Measurements from ENCODE around the gene WWOX. TPM values are rescaled to one million over a fixed set of nuclear protein-coding genes. Genes with fewer than 3 reads are reported as not detected.

Gene WWOX
- total and polyA plus RNA-seq, 2 of the 13 experiments (the other 11 are each of a cell fraction or from before 2014, with no cell fraction given), result 9.1 to 37.4 TPM

GRCh38 chr16:78473031-78473699, 373.7 kb downstream of the WWOX start (continued):
- TF ChIP-seq POLR2G (IDR thresholded peaks at IDR 0.05; ENCODE audit: low read depth, low read length), result no peak
- TF ChIP-seq ZMYM3 (CRISPR knock-in tag; IDR thresholded peaks at IDR 0.05), result peak; percentile 51; the same call in 1 of the 2 replicates
- no peak for TF ChIP-seq PAF1 (CRISPR knock-in tag; IDR thresholded peaks at IDR 0.05)
- TF ChIP-seq SOX6 (IDR thresholded peaks at IDR 0.05), result no peak
- 0 out of 2 replicates have a peak, but pooled peaks have one; percentile 14 for TF ChIP-seq SOX6 (CRISPR knock-in tag; IDR thresholded peaks at IDR 0.05)
- peak; percentile 5; the same call in 1 of the 2 replicates for TF ChIP-seq GATAD2A (CRISPR knock-in tag; IDR thresholded peaks at IDR 0.05)
- TF ChIP-seq ZNF564 (CRISPR knock-in tag; IDR thresholded peaks at IDR 0.05), result no peak
- TF ChIP-seq KDM6A (CRISPR knock-in tag; IDR thresholded peaks at IDR 0.05; ENCODE audit: low read depth), result no peak
- TF ChIP-seq MTA1 (CRISPR knock-in tag; IDR thresholded peaks at IDR 0.05; ENCODE audit: borderline replicate concordance), result no peak
- no peak for TF ChIP-seq MAFG (CRISPR knock-in tag; IDR thresholded peaks at IDR 0.05)
- TF ChIP-seq EP300 (IDR thresholded peaks at IDR 0.05; ENCODE audit: low read depth in 2 of 2, low read length in 2 of 2), result peak in 1 of 2 experiments; percentile 21; a peak in 1 of 4 replicates
- no peak for TF ChIP-seq EP300 (CRISPR knock-in tag; IDR thresholded peaks at IDR 0.05; ENCODE audit: borderline replicate concordance)
- no peak for TF ChIP-seq FOXJ3 (CRISPR knock-in tag; IDR thresholded peaks at IDR 0.05; ENCODE audit: borderline replicate concordance)
- no peak for TF ChIP-seq KDM2A (CRISPR knock-in tag; IDR thresholded peaks at IDR 0.05; ENCODE audit: borderline replicate concordance, low read depth)
- no peak for TF ChIP-seq SIX4 (CRISPR knock-in tag; IDR thresholded peaks at IDR 0.05)
- TF ChIP-seq TRIM22 (IDR thresholded peaks at IDR 0.05), result no peak
- TF ChIP-seq NFYC (CRISPR knock-in tag; IDR thresholded peaks at IDR 0.05), result no peak
- TF ChIP-seq KDM1A (CRISPR knock-in tag; IDR thresholded peaks at IDR 0.05), result no peak
- TF ChIP-seq ZBTB42 (CRISPR knock-in tag; IDR thresholded peaks at IDR 0.05), result no peak
- no peak for TF ChIP-seq SMARCE1 (IDR thresholded peaks at IDR 0.05; ENCODE audit: borderline replicate concordance)
- no peak for TF ChIP-seq AHR (CRISPR knock-in tag; IDR thresholded peaks at IDR 0.05)
- TF ChIP-seq ZNF597 (CRISPR knock-in tag; IDR thresholded peaks at IDR 0.05), result no peak
- peak; percentile 39; the same call in 1 of the 2 replicates for TF ChIP-seq TARDBP (CRISPR knock-in tag; IDR thresholded peaks at IDR 0.05)
- no peak for TF ChIP-seq ZNF30 (CRISPR knock-in tag; IDR thresholded peaks at IDR 0.05)
- TF ChIP-seq BRF2 (CRISPR knock-in tag; IDR thresholded peaks at IDR 0.05), result 0 out of 2 replicates have a peak, but pooled peaks have one; percentile 38
- no peak for TF ChIP-seq CBX5 (CRISPR knock-in tag; IDR thresholded peaks at IDR 0.05; ENCODE audit: borderline replicate concordance)
- TF ChIP-seq HNRNPLL (IDR thresholded peaks at IDR 0.05; ENCODE audit: low read depth, low read length, poor library complexity, severe bottlenecking), result no peak
- TF ChIP-seq YEATS2 (CRISPR knock-in tag; IDR thresholded peaks at IDR 0.05; ENCODE audit: borderline replicate concordance), result no peak
- no peak for TF ChIP-seq ZNF124 (CRISPR knock-in tag; IDR thresholded peaks at IDR 0.05)
- TF ChIP-seq ZSCAN31 (CRISPR knock-in tag; IDR thresholded peaks at IDR 0.05; ENCODE audit: low read depth), result no peak
- no peak for TF ChIP-seq POLR2AphosphoS5 (IDR thresholded peaks at IDR 0.05; ENCODE audit: low read depth, low read length)
